Neuronal stem cell (in vitro differentiated cells): ENCODE measurements around the gene PTGIS.

Source experiments
- DNase-seq: peaks from one replicate; pipeline ENCODE4 v3.0.0-alpha.2; 2013; ENCODE audit warnings: low spot score
- H2AFZ ChIP-seq: one replicate; pipeline ENCODE4 v1.6.1; 2013; ENCODE audit warnings: mild to moderate bottlenecking, low read length, inconsistent platforms
- H2AK5ac ChIP-seq: 2 replicates; pipeline ENCODE4 v1.6.1; 2013; ENCODE audit warnings: low read depth, mild to moderate bottlenecking, inconsistent platforms, low read length, moderate library complexity, mixed read lengths
- H2BK120ac ChIP-seq: 2 replicates; pipeline ENCODE4 v1.6.1; 2013; ENCODE audit warnings: low read depth, mild to moderate bottlenecking, inconsistent platforms, low read length, moderate library complexity, mixed read lengths
- H2BK12ac ChIP-seq: one replicate; pipeline ENCODE4 v1.6.1; 2013; ENCODE audit warnings: low read length, inconsistent platforms
- H2BK15ac ChIP-seq: 2 replicates; pipeline ENCODE4 v1.6.1; 2013; ENCODE audit warnings: mild to moderate bottlenecking, low read length, inconsistent platforms, mixed read lengths
- H2BK5ac ChIP-seq: one replicate; pipeline ENCODE4 v1.6.1; 2013; ENCODE audit warnings: inconsistent platforms, mild to moderate bottlenecking, low read length, moderate library complexity
- H3K14ac ChIP-seq: one replicate; pipeline ENCODE4 v1.6.1; 2013; ENCODE audit warnings: low read length, inconsistent platforms
- H3K18ac ChIP-seq: 2 replicates; pipeline ENCODE4 v1.6.1; 2013; ENCODE audit warnings: low read length, inconsistent platforms
- H3K23ac ChIP-seq: 2 replicates; pipeline ENCODE4 v1.6.1; 2013; ENCODE audit warnings: low read depth, mild to moderate bottlenecking, mixed read lengths, low read length, inconsistent platforms; ENCODE audit not compliant: poor library complexity
- H3K27ac ChIP-seq: replicated peaks from 3 replicates; pipeline ENCODE4 v1.5.1; 2013; ENCODE audit warnings: low read length, inconsistent platforms
- H3K27me3 ChIP-seq, 3 experiments: 2 replicates each; pipeline ENCODE4 v1.6.1; 2013; ENCODE audit warnings: low read length in 3 of 3, mild to moderate bottlenecking in 2 of 3, inconsistent platforms in 1 of 3, low read depth in 1 of 3, mixed read lengths in 1 of 3, moderate library complexity in 1 of 3; ENCODE audit not compliant: control insufficient read depth in 3 of 3, insufficient read depth in 3 of 3
- H3K36me3 ChIP-seq, 2 donors: replicated peaks in 1 of 2; 2 replicates each; pipeline ENCODE4 v1.6.1; 2013; ENCODE audit warnings: low read length in 2 of 2; ENCODE audit not compliant: control insufficient read depth in 2 of 2, insufficient read depth in 2 of 2
- H3K4ac ChIP-seq: 2 replicates; pipeline ENCODE4 v1.6.1; 2013; ENCODE audit warnings: inconsistent platforms, mild to moderate bottlenecking, low read length, moderate library complexity
- H3K4me1 ChIP-seq, 2 donors: 1 replicate in 1 of 2; 2 replicates in 1 of 2; pipeline ENCODE4 v1.6.1; 2013; ENCODE audit warnings: low read length in 2 of 2, low read depth in 1 of 2; ENCODE audit not compliant: control insufficient read depth in 2 of 2, insufficient read depth in 1 of 2
- H3K4me2 ChIP-seq: one replicate; pipeline ENCODE4 v1.6.1; 2013; ENCODE audit warnings: mild to moderate bottlenecking, low read length, inconsistent platforms; ENCODE audit not compliant: insufficient read depth, poor library complexity, severe bottlenecking
- H3K4me3 ChIP-seq, 2 donors: 2 replicates each; pipeline ENCODE4 v1.5.1; 2013; ENCODE audit warnings: low read length in 2 of 2, mild to moderate bottlenecking in 2 of 2, inconsistent platforms in 1 of 2, moderate library complexity in 1 of 2
- H3K79me1 ChIP-seq: one replicate; pipeline ENCODE4 v1.6.1; 2013; ENCODE audit warnings: low read depth, mild to moderate bottlenecking, inconsistent platforms, low read length, moderate library complexity
- H3K9ac ChIP-seq: one replicate; pipeline ENCODE4 v1.6.1; 2013; ENCODE audit warnings: mild to moderate bottlenecking, low read depth, low read length, inconsistent platforms; ENCODE audit not compliant: poor library complexity
- H3K9me3 ChIP-seq, 2 donors: replicated peaks in 1 of 2; 2 replicates each; pipeline versions ENCODE3 to v1.6.1; 2013; ENCODE audit warnings: low read length in 2 of 2, mild to moderate bottlenecking in 2 of 2, inconsistent platforms in 1 of 2, low read depth in 1 of 2, mixed read lengths in 1 of 2, moderate library complexity in 1 of 2; ENCODE audit not compliant: control insufficient read depth in 2 of 2, insufficient read depth in 1 of 2
- H4K8ac ChIP-seq: one replicate; pipeline ENCODE4 v1.6.1; 2013; ENCODE audit warnings: low read depth, mild to moderate bottlenecking, inconsistent platforms, low read length, moderate library complexity
- H4K91ac ChIP-seq: one replicate; pipeline ENCODE4 v1.6.1; 2013; ENCODE audit warnings: low read length, low read depth, mild to moderate bottlenecking, inconsistent platforms; ENCODE audit not compliant: poor library complexity
- WGBS, 2 donors: extraction: QIAGEN DNeasy Blood & Tissue Kit; methylation state at CpG; one replicate each; pipeline ENCODE4 v1.1.7; 2013; ENCODE audit warnings: missing lambda C conversion rate in 2 of 2, mixed read lengths in 1 of 2; ENCODE audit not compliant: insufficient read length in 2 of 2, insufficient replicate concordance in 1 of 2; ENCODE audit errors: extremely low coverage in 2 of 2; 5-methylcytosine and 5-hydroxymethylcytosine counted together

Gene PTGIS

GRCh38 chr20:49579874-49580812 lies 12.2 kb upstream of the PTGIS start:
- H3K36me3 ChIP-seq = no peaks in the 10 kb centered on the region
- H4K91ac ChIP-seq = no peak overlapping the region
- peaks cover 0 to 3% of the 10 kb centered on the region in 2 donors for H3K9me3 ChIP-seq
- peaks cover 0 to 2% of the 10 kb centered on the region in 2 donors for H3K4me1 ChIP-seq
- no CpG with 5 or more reads among the region's 15 CpGs for WGBS, 2 donors
- no peak overlapping the region for H3K4me3 ChIP-seq
- no peak overlapping the region for H3K4me2 ChIP-seq
- H3K27me3 ChIP-seq = peaks cover 0 to 37% (median 0%) of the 10 kb centered on the region in 3 experiments
- DNase-seq = no peak
- H3K18ac ChIP-seq = peak overlapping the region; percentile 5
- H3K27ac ChIP-seq = no peak overlapping the region
- H2BK15ac ChIP-seq = peak overlapping the region; percentile 42
- H2AFZ ChIP-seq = peak overlapping the region; percentile 36
- H3K9ac ChIP-seq = no peak overlapping the region
- peaks cover 2% of the 10 kb centered on the region for H3K79me1 ChIP-seq
- no peak overlapping the region for H2BK120ac ChIP-seq
- no peak overlapping the region for H3K4ac ChIP-seq
- H3K14ac ChIP-seq = no peak overlapping the region
- H2AK5ac ChIP-seq = no peak overlapping the region
- no peak overlapping the region for H2BK5ac ChIP-seq
- no peak overlapping the region for H2BK12ac ChIP-seq
- no peak overlapping the region for H4K8ac ChIP-seq
- H3K23ac ChIP-seq = no peak overlapping the region

- Histone ChIP-seq H3K14ac (no peak overlapping the region), H2BK120ac (no peak overlapping the region), H3K4me3 (no peak overlapping the region), H2BK5ac (no peak overlapping the region), H3K36me3 (no peaks in the 10 kb centered on the region), H2AFZ (no peak overlapping the region), H3K4me2 (no peak overlapping the region), H4K91ac (no peak overlapping the region), H3K9me3 (peaks cover 0 to 3% of the 10 kb centered on the region in 2 donors), H3K4ac (no peak overlapping the region), H3K27me3 (peaks cover 0 to 31% (median 0%) of the 10 kb centered on the region in 3 experiments), H4K8ac (no peak overlapping the region), H3K9ac (no peak overlapping the region), H3K27ac (no peak overlapping the region), H2AK5ac (no peak overlapping the region), H2BK12ac (no peak overlapping the region), H3K18ac (no peak overlapping the region), H3K79me1 (no peaks in the 10 kb centered on the region), H2BK15ac (no peak overlapping the region), H3K23ac (no peak overlapping the region), H3K4me1 (peaks cover 0 to 2% of the 10 kb centered on the region in 2 donors)
- DNase-seq = no peak
- no CpG with 5 or more reads among the region's 4 CpGs for WGBS, 2 donors
Observed at GRCh38 chr20:49579195-49579594, 11.3 kb upstream of the PTGIS start.

DNA sequence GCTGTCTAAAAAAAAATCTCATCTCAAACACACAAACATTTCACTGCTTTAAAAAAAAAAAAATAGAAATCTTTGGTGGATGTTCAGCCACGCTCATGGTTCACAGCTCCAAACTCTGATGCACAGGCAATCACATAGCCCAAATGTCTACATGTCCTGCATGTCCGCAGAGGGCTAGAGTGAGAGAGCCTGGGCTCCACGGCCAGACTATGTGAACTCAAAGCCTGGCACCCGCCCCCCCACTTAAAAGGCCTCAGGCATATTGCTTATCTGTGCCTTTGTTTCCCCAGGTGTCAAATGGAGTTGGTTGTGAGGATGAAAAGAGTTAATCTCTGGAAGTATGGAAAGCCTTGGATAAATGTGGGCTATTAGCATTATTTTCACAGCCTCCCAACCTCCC lies 10.5 kb upstream of the PTGIS start:
- Histone ChIP-seq H3K27ac (no peak overlapping the region), H3K27me3 (peaks cover 0 to 28% (median 0%) of the 10 kb centered on the region in 3 experiments), H3K9ac (no peak overlapping the region), H2BK120ac (no peak overlapping the region), H4K8ac (no peak overlapping the region), H2BK12ac (no peak overlapping the region), H3K23ac (no peak overlapping the region), H3K36me3 (no peaks in the 10 kb centered on the region), H4K91ac (no peak overlapping the region), H3K4ac (no peak overlapping the region), H3K79me1 (no peaks in the 10 kb centered on the region), H3K4me2 (no peak overlapping the region), H2BK5ac (no peak overlapping the region), H3K9me3 (peaks cover 0 to 3% of the 10 kb centered on the region in 2 donors), H2BK15ac (no peak overlapping the region), H3K4me3 (no peak overlapping the region), H3K18ac (no peak overlapping the region), H2AFZ (no peak overlapping the region), H3K4me1 (peaks cover 0 to 2% of the 10 kb centered on the region in 2 donors), H3K14ac (no peak overlapping the region), H2AK5ac (no peak overlapping the region)
- WGBS, 2 donors = no CpG with 5 or more reads among the region's 4 CpGs
- no peak for DNase-seq

GRCh38 chr20:49575551-49576060 lies 7.7 kb upstream of the PTGIS start:
- Histone ChIP-seq H4K8ac (no peak overlapping the region), H3K9me3 (no peaks in the 10 kb centered on the region), H2BK12ac (no peak overlapping the region), H3K4me3 (no peak overlapping the region), H2BK120ac (no peak overlapping the region), H3K27me3 (peaks cover 0 to 34% (median 0%) of the 10 kb centered on the region in 3 experiments), H2AFZ (no peak overlapping the region), H3K4me1 (peaks cover 0 to 7% of the 10 kb centered on the region in 2 donors), H3K14ac (no peak overlapping the region), H3K4ac (no peak overlapping the region), H3K4me2 (no peak overlapping the region), H3K23ac (no peak overlapping the region), H2BK5ac (no peak overlapping the region), H2AK5ac (peak overlapping the region; percentile 10), H3K9ac (no peak overlapping the region), H3K18ac (peak overlapping the region; percentile 16), H3K27ac (no peak overlapping the region), H2BK15ac (peak overlapping the region; percentile 76), H4K91ac (no peak overlapping the region), H3K36me3 (no peaks in the 10 kb centered on the region), H3K79me1 (no peaks in the 10 kb centered on the region)
- WGBS, 2 donors = no CpG with 5 or more reads among the region's 5 CpGs
- DNase-seq = no peak
